GM21447 (cell line): ENCODE data around the gene IRF1.
"Not testable (repeated sequence)": the region's sequence is repeated elsewhere in the genome, so short reads cannot be mapped to it uniquely, and the experiment has no call there.

Source experiments
- ATAC-seq: cut with Tn5 transposase; IDR thresholded peaks from one replicate; pipeline ENCODE4 v1.9.1; 2021; ENCODE audit not compliant: unreplicated experiment

The IRF1 gene

DNA sequence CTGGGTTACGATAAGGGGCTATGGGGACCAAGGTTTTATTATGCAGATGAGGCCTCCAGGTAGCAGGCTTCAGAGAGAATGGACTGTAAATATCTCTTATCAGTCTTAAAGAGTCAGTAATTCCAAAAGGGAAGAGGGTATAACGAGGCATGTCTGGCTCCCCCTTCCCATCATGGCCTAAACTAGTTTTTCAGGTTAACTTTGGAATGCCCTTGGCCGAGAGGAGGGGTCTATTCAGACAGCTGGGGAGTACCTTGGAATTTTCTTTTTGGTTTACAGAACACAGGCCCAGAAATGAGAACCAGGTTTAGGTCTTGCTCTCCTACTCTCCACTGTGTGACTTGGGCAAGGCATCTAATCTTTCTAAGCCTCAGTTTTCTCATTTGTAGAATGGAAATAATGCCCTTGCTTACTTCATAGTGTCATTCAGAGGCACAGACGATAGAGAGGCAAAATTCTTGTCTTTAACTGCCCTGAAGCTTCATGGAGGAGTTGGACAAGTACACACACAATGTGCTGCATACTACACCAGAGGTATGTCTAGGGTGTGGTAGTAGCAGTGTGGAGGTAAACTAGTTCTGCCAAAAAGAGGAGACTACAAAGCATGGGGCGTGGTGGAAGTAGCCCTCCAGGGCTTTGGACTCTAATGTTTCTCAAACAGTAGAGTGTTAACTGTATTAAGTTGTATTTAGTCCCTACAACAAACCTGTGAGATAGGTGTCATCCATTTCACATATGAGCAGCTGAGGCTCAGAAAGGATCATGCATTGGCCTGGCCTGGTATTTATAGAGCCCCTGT lies 45.5 kb downstream of the IRF1 start:
- ATAC-seq, result no peak

DNA sequence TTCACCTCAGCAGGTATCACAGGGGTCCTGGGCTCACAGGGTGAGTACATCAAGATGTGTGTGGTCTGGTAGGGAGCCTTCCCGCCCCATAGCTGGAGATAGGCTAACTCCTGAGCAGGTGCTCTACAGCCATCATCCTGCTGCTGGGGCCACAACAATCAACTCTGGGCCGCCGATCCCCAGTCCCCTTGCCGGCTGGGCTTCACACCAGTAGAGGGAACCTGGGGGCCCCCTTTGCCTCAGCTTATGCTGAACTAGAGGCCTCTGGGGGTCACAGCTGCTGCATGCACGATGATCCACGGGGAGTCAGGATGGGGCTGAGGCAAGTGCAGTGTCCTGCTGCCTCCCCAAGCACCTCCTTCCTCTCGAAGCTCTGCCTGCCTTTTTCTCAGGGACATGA lies 46.5 kb downstream of the IRF1 start:
- no peak for ATAC-seq

DNA sequence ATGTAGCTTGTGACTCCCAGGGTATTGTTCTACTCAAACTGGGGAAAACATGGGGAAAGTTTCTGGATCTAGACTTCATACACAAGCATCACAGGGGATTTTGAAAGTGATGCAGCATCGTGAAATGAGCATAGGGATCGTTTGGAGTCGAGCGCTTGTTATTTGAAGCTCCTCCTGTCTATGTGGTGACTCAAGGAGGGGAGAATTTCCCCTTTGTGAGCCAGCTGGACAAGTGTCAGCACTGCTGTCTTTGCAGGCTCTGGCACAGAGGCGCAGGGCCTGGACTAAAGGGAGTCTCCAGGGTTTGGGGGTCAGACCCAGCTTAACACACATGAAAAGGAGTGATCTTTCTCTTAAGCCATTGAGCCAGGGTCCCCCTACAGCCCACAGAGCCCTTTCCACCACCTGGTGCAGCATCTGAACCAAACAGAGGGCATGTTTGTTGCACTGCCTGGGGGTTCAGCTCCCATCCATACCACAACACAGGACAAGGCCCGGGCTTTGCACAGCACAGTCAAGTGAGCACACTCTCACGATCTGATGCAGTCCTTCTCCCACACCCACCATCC lies 51.0 kb downstream of the IRF1 start:
- ATAC-seq, result no peak

DNA sequence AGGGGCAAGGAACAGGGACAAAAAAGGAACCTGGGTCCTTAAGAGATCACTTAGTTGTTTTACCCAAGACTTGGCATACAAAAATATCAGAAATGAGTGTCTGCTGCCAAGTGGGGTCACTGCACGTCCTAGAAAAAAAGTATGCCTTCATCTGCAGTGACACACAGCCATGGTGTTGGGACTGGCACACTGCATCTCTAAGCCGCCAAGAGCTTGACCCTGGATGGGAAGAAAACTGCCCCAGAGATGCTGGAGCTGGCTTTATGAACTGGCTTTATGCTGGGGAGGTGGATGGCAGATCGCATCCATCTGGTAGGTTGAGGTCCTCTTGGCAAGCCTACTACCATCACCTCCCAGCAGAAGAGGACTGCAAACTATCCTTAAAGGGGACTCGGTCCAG lies 51.7 kb downstream of the IRF1 start:
- ATAC-seq, result no peak

DNA sequence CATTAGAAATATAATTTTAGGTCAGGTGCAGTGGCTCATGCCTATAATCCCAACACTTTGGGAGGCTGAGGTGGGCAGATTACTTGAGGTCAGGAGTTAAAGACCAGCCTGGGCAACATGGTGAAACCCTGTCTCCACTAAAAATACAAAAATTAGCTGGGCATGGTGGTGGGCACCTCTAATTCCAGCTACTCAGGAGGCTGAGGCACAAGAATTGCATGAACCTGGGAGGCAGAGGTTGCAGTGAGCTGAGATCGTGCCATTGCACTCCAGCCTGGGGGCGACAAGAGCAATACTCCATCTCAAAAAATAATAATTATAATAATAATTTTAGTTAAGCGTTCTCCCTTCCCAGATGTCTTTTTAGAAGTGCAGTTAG lies 52.3 kb downstream of the IRF1 start:
- ATAC-seq, result not testable (repeated sequence)

DNA sequence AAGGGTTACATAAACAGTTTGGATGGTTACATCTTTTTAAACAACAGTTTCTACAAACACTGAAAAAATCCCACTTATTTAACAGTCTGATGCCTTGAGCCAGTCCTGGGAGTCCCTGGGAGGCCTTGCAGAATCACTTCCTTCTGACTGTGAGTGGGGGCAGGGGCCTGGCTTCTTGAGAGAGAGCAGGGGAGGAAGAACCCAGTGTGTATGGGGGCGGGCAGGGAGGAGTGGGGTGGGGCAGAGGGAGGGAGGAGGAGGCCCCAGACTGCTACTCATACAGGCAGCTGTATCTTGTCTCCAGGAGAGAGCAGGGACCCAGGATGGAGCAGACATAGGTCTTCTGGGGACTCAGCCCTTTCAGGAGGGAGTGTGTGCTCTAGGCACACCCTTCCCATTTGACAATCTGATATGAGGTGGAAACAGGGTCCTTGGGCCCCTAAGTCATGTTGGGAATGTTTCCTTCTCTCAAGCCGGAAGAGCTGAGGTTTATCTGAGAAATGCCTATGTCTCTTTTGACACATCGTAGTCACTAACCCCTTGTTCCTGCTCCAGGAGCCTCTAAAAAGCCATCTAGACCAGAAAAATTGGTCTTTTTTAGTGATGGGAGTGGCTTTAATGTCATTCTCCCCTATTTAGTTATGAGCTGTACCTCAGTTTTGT lies 52.8 kb downstream of the IRF1 start:
- ATAC-seq, result peak; percentile 80

DNA sequence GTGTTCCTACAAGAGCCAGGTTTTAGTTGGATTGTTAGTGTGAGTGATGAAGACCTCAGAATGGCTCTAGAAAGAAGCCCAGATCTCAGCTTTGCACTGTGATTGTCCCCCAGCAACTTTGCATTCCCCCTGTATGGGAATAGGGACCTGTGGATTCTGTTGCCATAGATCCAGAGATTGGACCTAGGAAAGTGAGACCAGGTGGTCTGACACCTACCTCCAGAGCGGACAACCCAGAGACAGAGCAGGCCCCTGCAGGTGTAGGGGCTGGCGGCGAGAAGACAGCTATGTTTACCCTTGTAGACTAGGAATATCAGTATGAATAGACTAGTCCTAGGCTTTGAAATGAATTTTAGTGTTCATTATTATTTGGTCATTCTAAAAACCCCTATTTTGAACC lies 53.6 kb downstream of the IRF1 start:
- ATAC-seq, result no peak

DNA sequence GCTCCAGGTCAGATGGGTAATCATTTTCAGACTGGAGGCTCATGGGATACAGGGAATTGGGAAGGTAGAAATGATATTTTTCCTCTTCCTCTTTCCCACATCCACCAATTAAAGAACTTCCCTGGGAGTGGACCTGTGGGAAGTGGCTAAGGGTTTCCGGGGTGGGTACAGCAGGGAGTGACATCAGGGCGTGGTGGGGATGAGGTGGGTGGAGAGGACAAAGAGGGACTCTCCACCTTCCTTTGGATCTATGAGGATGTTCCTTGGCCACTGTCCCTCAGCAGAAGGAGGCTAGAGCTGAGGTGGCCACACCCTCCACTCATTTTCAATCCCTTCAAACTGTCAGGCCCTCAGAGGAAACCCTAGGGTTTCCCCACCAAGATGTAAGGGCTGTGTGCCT lies 54.7 kb downstream of the IRF1 start:
- ATAC-seq, result no peak

DNA sequence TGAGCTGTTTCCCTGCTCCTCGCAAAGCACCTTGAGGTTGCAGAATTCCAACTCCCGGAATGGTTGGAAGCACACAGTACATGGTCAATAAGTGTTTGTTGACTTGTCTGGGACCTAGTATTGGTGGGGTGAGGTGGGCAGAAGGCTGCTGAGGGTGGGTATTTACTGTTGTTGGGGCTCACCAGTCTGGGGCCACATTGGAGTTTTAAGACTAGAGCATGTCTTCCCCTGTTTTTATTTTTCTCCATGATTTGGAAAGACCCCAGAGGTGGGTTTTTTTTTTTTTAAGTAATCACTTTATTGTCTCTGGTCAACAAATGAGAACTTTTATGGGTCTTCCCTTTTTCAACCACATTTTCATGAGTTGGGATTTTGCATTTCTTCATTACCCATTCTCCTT lies 55.1 kb downstream of the IRF1 start:
- no peak for ATAC-seq

DNA sequence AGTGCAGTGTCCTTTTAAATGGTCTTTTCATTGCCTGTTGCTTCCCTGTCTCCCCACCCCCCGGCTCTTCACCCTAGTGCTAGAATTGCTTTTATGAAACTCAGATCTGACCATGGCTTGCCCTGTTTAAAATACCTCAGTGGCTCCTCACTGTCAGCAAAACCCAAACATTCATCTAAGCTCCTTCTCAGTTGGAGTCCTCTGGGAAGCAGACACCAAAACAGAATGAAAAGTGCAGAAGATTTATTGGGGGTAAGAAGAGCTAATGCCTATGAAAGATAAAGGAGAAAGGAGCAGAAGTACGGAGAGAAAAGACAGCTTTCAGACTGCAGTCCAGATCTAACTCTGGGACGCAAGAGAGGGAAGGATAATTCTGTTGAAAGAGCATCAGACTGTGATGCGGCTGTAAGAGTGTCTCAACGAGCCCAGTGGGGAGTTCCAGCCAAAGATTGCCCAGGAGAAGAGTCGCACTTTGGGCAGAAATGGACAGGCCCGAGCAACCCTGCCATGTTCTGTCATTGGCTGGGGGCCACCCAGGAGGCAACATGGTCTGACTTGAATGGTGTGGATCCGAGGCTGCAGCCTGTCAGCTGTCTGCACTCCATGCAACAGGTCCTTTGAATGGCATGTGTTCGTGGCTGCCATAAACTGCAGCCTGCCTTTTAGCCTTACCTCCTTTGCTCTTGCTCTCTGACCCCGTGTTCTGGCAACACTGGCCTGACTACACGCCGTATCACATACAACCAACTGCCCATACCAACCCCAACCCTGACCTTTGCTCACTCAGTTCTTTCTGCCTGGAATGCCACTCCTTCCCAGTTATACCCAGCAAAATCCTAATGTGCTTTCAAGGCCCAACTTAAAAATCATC lies 55.9 kb downstream of the IRF1 start:
- no peak for ATAC-seq

DNA sequence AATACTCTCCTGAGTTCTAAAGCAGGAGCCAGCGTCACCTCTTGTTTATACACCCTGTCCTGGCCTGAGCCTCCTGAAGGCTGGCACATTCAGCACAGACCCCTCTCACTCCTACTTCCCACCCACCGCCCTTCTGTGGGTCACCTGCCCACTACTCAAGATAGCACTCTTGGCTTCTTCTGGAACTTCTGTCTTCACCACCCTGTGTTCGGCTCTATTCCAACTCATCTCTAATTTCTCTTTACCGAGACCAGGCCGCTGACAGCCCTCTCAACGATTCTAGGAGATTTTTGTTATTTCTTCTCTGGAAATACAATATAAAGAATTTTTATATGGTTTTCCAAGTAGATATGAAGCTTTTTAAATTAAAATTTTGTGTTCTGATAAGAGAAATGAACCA lies 57.4 kb downstream of the IRF1 start:
- ATAC-seq, result no peak

DNA sequence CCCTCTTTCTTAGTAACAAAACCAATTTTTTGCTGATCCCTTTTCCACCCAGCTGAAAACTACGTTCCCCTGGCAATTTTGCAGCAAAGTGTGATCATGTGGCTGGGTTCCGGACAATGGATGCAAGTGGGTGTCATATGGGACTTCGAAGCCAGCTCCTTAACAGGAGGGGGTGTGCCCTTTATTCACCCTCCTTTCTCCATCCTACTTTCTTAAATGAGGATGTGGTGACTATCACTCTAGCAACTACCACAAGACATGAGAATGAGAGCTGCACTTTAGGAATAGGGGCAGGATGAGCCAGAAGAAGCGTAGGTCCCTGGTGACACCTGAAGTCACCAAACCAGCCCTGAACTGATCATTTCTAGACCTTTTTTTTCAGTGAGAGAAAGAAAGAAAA lies 58.9 kb downstream of the IRF1 start:
- ATAC-seq, result no peak
